HuH-7 (cell line): ENCODE results near the gene SLC2A1.

Source experiments
- DNase-seq: peaks from one replicate; pipeline ENCODE4 v3.0.0; 2011; ENCODE audit warnings: low spot score

SLC2A1 gene

DNA sequence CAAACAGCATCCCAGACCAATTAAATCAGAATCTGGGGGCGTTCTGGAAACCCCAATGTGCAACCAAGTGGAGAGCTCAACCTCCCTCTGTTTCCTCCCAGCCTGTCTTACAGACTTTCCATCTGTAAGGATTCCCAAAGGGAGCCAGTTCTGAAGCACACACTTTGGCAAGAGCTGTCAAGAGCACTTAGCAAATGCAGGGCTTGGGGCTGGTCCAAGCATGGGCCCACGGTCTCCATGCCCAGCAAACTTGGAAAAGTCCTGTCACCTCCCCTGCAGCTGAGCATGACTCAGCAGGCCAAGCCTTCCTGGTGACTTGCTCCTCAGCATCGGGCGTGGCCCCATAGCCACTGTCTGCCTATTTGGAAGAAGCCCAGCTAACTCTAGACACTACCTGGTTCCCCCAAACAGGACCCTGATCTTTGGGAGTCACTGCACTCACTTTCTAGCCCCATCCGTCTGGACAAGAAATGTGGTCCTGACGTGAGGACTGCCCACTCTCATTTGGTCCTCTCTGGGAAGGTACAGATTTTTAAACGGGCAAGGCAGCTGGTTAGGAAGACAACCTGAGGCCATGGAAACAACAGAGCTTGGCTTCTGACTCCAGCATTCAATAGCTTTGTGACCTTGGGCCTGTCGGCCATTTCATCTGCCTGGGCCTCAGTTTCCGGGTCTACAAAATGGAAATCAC is 16.9 kb downstream of the SLC2A1 start:
- no peak for DNase-seq

DNA sequence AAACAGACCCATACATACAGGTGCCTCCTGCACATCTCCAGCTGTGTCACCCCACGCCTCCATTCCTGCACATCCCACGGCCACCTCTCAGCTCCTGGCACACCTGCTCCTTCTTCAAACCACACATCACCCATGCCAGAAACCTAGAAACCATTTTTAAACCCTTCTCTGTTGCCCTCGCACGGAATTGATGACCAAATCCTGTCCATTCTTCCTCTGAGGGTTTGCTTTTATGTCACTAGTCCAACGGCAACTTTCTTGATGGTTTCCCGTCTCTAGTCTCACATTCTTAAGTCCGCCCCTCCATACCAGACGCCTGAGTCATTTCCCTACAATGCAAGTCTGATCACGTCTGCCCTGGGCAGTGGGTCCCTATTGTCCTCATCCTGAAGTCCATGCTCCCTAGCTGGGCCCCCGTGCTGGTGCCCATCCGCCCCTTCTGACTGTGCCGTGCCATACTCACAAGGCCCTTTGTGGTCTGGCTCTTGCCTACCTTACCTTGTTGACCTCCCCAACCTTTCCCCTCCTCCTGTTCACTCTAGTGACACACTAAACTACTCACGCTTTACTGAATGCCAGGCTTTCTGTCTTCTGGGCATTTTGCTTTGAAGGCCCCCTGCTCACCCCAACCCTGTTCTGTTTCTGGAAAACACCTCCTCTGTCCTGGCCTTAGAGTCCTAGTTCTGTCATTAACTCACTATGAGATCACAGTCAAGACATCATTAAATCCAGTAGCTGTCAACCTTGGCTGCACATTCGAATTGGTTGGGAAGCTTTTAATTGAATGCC is 17.6 kb downstream of the SLC2A1 start:
- DNase-seq = no peak

DNA sequence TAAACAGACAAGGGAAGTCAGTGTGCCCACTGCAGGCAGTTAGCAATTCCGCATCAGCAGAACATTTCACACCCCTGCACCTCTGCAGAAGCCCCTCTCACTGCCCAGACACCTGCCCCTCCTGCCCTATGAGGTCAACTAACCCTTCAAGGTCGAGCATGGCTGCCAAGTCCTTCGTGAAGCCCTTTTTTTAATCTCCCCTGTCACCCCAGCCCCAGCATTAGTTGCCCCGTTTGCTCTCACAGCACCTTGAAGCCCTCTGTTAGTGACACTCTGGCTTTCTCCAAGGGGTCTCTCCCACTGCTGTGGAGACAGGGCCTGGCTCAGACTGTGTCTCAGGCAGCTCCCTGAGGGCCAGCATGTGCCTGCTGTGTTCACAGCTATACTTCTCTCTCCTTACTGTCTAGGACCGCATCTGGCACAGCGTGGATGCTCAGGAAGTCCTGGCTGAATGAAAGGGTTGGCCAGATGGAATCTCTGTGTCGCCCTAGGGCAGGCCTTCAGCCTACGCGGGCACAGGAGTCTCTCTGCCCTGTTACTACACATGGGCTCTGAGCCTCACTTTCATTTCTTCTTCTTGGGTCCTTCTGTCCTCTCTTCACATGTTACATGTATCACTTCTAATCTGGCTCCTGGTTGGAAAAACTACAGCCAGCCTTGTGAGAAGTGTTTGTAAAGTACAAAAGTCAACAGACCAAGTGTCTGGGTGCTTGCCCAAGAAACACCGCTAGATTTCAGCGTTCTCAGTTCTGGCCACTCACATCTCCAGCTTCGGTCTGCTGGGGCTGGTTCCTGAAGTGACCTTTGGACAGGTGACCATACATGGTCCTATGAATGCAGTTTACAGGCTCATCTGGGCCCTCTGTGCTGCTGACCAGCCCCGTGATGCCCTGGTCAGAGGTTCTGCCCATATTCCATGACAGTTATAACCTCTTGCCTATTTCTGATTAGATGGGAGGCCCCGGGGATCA is 19.7 kb downstream of the SLC2A1 start:
- peak; percentile 71 for DNase-seq

- DNase-seq = no peak
These were observed 20.6 kb downstream of the SLC2A1 start for GRCh38 chr1:42937836-42938644.

DNA sequence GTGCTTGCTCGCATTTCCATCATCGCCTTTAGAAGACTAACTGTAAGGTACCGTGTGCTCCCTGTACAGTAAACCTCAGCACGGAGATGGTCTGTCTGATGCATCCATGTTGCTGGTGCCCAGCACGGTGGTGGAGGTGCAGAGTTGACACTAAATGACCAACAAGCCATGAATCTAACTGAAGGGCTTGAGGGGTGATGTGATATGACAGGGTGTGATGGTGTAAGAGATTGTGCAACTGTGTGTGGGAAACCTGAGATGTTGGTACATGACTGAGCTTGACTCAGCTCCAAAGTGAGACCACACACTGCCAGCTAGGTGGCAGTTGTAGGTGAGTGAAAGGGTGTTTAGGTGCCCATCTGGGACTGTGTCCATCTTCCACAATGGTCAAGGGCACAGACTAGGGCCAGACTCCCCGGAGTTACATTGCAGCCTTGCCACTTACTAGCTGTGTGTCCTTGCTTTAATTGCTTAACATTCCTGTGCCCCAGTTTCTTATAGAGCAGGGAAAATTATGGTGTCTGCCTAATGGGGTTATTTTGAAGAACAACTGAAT is 21.4 kb downstream of the SLC2A1 start:
- DNase-seq = peak; percentile 47

DNA sequence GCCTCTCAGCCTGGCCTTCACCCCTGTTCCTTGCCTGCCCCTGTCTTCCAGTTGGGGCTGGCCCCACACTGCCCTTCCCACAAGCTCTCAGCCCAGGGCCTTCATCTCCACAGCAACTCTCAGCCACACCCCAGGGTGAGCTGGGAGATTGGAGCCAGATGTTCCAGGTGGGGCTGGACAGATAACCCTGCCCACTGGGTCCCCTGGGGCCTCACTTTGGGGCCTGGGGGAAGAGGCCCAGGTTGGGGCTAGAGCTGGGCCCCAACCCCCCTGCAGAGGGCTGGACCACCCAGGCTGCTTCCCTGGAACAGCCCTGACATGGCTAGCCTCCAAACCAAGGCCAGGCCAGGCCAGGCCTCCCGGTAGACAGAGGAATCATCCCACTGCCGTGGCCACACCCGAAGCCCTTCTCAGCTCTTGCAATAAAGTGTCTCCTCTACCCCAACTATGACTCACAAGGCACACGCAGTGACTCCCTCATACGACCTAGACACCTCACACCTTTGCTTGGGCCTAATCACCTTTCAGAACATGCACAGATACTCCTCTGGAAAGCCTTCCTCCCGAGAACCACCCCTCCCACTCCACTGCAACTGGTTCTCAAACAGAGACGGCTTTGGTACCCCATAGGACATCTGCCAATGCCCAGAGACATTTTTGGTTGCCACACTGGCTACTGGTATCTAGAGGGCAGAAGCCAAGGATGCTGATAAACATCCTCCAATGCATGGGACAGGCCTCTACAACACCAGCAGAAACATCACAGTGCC is 22.2 kb downstream of the SLC2A1 start:
- no peak for DNase-seq

- no peak for DNase-seq
These were observed 22.7 kb downstream of the SLC2A1 start for GRCh38 chr1:42935971-42936308.

DNA sequence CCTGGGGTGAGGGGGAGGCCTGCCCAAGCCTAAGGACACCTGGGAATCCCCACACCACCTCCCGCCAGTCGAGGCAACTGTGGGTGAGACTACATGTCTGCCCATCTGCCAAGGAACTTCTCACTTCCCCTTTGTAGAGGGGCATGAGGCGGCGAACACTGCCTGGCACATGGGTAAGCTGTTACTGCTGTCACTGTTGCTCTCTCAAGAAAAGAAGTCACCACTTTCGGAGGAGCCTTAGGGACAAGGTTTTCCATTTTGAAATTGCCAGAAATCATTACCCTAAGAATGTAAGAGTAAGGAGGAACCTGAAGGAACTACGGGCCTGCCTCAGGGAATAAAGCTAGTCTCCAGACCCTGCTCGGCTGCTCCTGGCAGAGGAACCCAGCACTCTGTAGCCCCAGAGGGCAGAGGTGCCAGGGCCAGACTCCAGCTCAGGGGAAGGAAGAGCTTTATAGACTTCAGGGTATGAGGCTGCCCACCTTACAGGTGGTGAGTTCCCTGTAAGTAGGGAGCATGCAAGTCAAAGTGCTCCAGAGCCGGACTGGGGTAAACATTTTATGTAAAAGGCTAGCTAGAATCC is 23.3 kb downstream of the SLC2A1 start:
- no peak for DNase-seq

- no peak for DNase-seq
These were observed 23.9 kb downstream of the SLC2A1 start for GRCh38 chr1:42934541-42935312.

DNA sequence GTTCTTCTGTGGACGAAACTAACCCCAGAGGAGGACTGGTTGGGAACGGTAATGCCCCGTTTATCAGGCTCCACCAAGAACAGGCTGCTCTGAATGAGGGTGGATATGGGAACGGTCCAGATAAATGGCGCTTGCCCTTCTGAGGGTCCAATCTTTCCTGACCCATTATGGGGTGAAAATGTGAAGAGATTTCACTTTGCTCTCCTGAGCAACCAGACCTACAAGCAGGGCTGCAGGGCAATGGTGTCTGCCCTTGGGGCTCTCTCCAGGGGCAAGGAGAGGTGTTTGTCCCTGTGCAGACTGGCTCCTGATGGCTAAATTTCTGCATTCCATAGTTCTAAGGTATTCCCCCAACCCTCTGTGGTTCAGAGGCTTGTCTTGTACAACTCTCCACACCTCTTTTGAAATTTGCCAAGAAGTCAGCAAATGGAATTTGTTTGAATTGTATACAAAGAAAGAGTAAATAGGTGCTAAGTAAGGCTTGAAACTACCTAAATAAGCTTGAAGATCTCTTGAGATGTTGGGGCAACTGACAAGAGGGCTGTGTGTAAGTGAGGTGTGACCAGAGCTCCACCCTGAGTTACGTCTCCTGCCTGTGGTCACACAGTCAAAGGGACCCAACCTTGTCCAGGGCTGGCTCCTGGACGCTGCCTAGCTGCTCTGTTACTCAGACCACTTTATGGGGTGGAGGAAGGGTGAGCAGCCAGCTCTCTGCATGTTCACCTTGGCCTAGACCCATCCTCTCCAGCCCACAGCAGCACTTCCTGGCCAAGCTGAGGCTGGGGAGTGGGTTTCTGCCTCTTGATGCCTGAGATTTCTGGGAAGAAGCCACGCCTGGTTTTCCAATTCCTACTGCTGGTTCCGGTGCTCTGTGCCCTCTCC is 24.8 kb downstream of the SLC2A1 start:
- DNase-seq = no peak

DNA sequence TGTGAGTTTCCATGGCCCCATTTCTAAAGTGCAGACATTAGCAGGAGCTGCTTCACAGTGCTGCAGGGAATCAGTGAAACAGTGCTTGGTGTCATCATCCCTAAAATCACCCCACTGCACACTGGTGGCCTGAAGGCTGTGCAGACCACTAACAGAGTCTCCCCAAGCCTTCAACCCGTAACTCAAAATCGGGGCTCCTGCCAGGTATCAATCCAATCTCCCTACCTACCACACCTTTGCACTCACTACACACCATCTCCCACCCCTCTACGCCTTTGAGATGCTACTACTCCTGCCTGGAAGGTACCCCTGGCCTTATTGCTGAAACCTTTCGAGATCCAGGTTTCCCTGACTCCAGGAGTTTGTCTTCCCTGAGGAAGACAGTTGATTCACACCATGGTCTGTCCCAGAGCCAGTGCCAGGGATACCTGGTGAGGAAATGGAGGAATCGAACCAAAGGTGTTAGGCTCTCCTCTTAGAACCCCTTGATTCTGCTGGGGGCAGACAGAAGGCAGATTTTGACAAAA is 25.5 kb downstream of the SLC2A1 start:
- DNase-seq = no peak

DNA sequence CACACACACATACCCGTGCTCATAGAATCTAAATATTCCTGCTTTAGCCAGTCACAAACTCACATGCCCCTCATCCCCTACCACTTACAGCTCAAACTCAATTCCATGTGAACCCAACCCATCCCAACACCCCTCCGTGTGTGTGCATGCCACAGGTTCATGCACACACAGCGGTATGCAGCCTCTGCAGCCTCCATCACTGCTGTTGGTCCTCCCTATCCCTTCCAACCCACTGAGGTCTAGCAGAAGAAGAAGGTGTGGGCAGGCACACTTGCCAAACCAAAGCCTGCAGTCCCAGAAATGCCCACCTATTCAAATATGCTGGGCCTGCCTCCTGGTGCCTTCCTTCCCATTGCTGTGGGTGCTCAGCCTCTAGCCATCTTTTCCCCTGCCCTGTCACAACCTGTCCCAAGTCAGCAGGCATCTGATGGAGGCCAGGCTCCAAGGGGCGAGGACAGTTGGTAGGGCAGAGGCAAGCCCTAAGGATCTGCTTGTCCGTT is 26.2 kb downstream of the SLC2A1 start:
- no peak for DNase-seq

- no peak for DNase-seq
These were observed 26.7 kb downstream of the SLC2A1 start for GRCh38 chr1:42931911-42932422.

GRCh38 chr1:42931108-42931539 is 27.5 kb downstream of the SLC2A1 start:
- DNase-seq = peak; percentile 89

DNA sequence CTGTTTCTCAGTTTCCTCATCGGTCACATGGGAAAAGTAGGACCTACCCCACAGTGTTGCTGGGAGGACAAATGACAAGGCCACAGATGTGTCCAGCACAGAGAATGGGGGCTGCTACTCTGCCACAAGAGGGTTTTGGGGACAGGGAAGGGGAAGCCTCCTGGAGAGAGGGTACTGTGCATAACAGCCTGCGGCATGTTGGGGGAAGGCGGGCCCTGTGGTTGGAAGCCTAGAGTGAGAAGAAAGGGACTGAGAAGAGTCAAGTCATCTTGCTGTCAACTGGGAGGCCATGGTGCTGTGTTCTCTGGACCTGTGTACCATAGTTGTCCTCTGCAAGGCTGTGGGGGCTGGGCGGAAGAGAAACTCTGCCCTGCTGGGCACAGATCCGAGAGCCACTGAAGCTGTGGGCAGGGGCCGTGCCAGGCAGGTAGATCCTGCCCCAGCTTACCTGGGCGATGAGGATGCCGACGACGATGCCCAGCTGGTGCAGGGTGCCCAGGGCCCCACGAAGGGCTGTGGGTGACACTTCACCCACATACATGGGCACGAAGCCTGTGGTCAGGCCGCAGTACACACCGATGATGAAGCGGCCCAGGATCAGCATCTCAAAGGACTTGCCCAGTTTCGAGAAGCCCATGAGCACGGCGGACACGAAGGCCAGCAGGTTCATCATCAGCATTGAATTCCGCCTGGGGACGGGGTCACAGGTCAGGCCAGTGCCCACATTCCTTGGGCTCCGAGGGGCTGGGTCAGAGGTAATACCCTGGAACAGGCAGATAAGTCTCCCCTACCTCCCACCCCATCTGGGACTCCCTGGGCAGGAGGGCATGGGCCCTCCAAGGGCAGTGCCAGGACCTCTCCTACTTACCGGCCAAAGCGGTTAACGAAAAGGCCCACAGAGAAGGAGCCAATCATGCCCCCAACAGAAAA is 28.2 kb downstream of the SLC2A1 start:
- DNase-seq = no peak

- DNase-seq = no peak
These were observed 29.1 kb downstream of the SLC2A1 start for GRCh38 chr1:42929434-42930177.
